GM12865 (cell line): ENCODE data around the gene RSPH6A.
A peak's percentile ranks its signal among the peaks of the same experiment; 100 is the strongest.

Source experiments
- DNase-seq: peaks from one replicate; pipeline ENCODE4 v3.0.0; 2010; ENCODE audit warnings: low read depth
- H3K4me3 ChIP-seq: 2 replicates; pipeline ENCODE4 v1.5.1; 2011; ENCODE audit warnings: mild to moderate bottlenecking, low read depth, low read length, control low read depth
- CTCF ChIP-seq: IDR thresholded peaks from 2 replicates; pipeline ENCODE4 v1.5.1; 2011; ENCODE audit warnings: low read length, control low read depth, low read depth, inconsistent platforms; ENCODE audit not compliant: insufficient read depth; ENCODE audit errors: missing control alignments

RSPH6A gene

GRCh38 chr19:45768984-45769782 is 45.9 kb downstream of the RSPH6A start, which contains the start of gene SIX5:
TSS of gene SIX5 (minus strand) at chr19:45769252. CDS start at chr19:45768844, 408 bp downstream.
- TF ChIP-seq CTCF: no peak
- peak; percentile 99 for DNase-seq
- H3K4me3 ChIP-seq: peak within 1 kb of the TSS; percentile 99

DNA sequence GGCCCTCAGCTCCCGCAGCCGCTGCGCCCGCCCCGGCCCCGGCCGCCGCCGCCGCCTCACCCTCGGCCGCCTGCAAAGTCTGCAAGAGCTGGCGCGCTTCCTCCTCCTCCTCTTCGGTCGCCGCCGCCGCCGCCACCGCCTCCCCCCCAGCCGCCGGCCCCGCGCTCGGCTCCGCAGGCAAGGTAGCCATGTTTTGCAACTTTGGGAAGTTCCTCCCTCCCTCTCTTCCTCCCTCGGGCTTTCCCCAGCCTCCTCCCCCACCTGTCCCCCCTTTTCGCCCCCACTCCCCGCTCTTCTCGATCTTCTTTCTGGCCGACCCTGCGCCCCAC is 46.5 kb downstream of the RSPH6A start:
- H3K4me3 ChIP-seq: peak overlapping the region; percentile 99
- DNase-seq: peak; percentile 75
- TF ChIP-seq CTCF: no peak

DNA sequence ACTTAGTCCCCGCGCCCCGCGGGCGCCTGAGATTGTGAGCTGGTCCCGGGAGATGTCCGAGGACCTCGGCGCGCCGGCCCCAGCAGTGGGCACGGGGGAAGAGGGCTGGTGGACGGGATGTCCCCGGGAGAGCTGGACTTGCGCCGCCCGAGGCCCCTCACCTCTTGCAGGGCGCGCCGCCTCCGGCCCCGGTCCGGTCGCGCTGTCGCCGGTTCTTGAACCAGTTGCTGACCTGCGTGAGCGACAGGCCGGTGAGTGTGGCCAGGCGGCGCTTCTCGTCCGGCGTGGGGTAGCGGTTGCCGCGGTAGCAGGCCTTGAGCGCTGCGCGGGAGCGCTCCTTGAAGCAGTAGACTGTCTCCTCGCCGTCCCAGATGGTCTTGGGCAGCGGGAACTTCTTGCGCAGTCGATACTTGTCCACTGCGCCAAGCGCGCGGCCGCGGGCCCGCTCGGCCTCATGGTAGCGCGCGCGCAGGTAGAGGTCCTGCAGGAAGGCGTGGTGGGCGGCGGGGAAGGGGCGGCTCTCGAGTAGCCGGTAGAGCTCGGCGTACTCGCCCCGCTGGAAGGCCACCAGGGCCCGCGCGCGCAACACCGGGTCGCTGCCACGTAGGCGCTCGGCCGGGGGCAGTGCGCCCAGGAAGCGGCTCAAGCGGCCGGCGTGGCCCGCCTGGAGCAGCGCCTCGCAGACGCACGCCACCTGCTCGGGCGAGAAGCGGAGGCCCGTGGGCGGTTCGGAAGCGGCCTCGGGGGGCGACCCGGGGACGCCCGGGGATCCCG is 47.0 kb downstream of the RSPH6A start:
- no peak for TF ChIP-seq CTCF
- H3K4me3 ChIP-seq: peak overlapping the region; percentile 63
- peak; percentile 79 for DNase-seq

DNA sequence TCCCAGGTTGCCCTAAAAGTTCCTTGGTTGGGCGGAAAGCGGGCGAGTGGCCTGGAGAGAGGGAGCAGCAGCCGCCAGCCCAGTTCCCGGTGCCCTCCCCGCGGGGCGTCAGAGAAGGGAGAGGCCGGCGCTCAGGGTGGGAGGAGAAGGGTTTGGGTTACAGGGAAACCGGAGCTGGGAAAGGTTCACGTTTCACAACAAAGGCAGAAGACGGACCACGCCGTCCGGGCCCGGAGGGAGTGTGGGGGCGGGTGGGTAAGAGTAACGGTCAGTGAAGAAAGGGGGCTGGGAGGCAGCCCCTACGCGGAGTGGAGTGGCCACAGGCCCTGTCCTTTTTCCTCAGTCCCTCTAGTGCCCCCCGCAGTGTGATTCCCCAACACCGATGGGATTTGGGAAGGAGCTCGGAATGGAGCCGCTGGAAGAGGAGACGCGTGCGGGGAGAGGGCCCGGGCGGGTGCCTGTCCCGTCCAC is 47.7 kb downstream of the RSPH6A start:
- H3K4me3 ChIP-seq: peak overlapping the region; percentile 63
- DNase-seq: no peak
- no peak for TF ChIP-seq CTCF

GRCh38 chr19:45766869-45767346 is 48.2 kb downstream of the RSPH6A start:
- no peak for TF ChIP-seq CTCF
- H3K4me3 ChIP-seq: peak overlapping the region; percentile 63; the same call in 1 of the 2 replicates
- DNase-seq: no peak

- H3K4me3 ChIP-seq: no peak overlapping the region
- TF ChIP-seq CTCF: no peak
- DNase-seq: no peak
These were observed 48.7 kb downstream of the RSPH6A start for GRCh38 chr19:45766296-45766868.
